Stimulated activated CD8-positive, alpha-beta memory T cell treated with anti-CD3 and anti-CD28 coated beads, Interleukin-4, amount 100 ng/mL, for 4 hours (primary cell): ENCODE results near the gene EXTL1.

Experiments used
- DNase-seq, 2 donors: peaks; one replicate each; pipeline ENCODE4 v3.0.0-alpha.2; 2020; ENCODE audit warnings: low read depth in 2 of 2, low spot score in 1 of 2

The EXTL1 gene

GRCh38 chr1:26043765-26044164, 22.2 kb downstream of the EXTL1 start:
- no peak for DNase-seq

DNA sequence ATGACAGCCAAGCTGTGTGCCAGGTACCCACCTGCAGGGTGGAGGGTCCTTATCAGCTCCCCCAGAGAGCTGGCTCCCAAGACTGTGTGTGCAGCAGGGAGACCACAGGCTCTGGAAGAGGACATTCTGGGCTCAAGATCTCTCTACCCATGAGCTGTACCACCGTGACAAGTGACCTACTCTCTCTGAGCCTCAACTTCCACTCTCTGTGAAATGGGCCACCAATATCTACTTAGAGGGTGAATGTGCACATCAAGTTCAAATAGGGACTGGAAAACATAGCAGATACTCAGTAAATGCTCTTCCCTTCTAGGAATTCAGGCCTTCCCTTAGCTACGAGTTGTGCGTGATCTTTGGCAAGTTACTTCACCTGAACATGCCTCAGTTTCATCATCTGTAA, 22.8 kb downstream of the EXTL1 start:
- no peak for DNase-seq

DNA sequence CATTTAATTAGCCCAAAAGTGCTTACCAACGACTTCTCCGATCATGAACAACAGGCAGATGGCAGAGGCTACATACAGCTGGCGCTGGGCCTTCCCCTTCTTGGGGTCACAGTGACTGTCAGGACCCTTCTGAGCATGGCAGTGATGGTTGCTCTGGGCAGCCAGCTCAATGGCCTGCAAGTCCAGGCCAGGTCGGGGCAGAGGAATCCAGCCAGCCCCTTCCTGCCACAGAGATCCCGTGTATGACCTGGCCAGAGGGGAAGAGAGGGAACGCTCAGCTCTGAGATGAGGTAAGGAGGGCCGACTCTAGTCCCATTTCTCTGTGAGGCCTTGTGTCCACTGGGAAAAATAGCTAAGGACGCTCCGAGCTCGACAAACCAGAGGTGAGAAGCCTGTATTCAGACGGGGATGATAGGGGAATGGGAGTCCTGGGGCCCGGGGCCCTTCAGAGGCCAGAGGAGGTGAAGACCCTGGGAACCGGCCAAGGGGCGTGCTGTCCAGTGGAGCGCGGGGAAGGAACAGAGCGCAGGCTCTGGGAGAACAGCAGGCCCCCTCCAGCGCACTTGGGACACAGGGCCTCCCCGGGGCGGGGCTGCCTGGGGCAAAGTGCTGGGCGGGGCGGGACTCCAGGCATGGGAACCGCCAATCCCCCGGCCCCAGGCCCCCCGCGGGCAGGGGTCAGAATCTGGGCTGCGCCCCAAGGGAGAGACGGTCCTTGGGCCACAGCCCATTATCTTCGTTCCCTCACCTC, 23.6 kb downstream of the EXTL1 start:
- no peak for DNase-seq

GRCh38 chr1:26045722-26046245, 24.2 kb downstream of the EXTL1 start, which contains the start of gene SLC30A2:
Gene SLC30A2 (minus strand): TSS chr1:26046118. CDS start chr1:26045896, 222 bp downstream.
- no peak for DNase-seq

DNA sequence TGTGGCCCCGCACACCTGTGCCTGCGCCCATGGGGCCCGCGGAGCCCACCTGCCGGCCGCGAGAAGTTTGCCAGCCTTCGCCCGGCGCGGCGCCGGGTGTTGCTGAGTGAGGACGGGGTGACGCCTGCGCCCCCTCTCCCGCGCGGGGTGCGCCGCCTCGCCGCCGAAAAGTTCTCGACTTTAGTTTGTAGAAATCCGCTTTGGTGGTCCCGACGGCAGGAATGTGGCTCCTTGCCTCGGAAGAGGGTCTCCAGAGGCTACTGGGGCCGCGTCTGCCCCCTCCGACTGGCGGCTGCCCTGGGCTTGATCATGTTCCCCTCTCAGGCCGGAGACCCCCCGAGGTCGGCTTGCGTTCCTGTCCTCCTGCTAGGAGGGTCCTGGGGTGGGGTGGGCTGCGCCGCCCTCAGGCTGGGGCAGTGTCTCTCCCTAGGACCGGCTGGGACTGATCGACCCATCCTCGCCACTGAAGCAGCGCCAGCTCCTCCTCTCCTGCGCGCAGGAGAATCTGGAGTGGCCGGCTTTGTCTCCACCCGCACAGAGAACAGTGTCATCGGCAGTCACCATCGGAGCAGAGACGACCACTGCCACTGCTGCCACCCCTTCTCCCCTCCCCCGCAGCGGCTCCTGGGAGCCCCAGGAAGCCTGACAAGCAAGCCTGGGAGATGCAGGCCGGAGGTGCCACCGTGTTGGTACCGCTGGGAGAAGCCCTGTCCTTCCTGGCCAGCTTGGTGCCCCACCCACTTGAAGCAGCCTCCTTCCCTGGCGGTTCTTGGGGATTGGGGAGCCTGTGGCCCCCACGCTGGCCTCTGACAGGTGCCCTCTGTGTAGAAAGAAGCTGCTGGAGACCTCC, 24.9 kb downstream of the EXTL1 start:
- DNase-seq, result no peak

DNA sequence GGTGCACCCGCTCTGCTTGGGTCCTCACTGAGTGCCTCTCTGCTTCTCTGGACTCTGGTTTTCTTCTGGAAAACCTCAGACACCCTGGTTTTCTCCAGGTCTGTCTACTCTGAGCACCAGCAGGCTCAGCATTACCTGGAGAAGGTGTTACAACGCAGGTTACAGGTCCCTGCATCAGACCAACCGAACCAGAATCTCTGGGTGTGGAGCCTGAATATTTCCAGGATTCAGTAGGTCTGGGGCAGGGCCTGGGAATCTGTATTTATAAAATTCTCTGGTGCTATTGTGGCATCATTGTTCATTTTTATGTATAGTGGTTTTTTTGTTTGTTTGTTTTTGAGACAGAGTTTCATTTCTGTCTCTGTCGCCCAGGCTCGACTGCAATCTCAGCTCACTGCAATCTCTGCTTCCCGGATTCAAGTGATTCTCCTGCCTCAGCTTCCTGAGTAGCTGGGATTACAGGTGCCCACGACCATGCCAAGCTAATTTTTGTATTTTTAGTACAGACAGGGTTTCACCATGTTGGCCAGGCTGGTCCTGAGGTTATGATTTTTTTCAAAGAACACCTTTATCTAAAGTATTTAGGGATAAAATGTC, 25.8 kb downstream of the EXTL1 start:
- DNase-seq, result no peak

GRCh38 chr1:26049531-26050247, 28.1 kb downstream of the EXTL1 start:
- no peak for DNase-seq

DNA sequence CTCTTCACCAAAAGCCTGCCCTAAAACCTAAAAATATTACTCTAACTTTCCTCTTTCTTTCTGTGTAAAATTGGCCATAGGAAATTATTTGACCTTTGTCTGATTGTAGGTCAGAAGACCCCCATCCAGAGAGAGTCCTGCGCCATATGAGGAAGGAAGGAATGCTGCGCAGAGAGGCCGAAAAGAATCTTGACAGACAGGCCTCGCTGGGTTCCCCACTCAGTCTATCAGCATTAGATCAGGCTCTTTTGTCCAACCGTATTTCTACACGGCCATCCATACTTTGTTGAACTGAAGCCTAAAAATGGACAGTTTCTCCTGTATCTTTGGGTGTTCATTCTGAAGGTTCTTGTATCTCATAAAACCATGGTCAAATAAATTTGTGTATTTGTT, 28.7 kb downstream of the EXTL1 start:
- no peak for DNase-seq

DNA sequence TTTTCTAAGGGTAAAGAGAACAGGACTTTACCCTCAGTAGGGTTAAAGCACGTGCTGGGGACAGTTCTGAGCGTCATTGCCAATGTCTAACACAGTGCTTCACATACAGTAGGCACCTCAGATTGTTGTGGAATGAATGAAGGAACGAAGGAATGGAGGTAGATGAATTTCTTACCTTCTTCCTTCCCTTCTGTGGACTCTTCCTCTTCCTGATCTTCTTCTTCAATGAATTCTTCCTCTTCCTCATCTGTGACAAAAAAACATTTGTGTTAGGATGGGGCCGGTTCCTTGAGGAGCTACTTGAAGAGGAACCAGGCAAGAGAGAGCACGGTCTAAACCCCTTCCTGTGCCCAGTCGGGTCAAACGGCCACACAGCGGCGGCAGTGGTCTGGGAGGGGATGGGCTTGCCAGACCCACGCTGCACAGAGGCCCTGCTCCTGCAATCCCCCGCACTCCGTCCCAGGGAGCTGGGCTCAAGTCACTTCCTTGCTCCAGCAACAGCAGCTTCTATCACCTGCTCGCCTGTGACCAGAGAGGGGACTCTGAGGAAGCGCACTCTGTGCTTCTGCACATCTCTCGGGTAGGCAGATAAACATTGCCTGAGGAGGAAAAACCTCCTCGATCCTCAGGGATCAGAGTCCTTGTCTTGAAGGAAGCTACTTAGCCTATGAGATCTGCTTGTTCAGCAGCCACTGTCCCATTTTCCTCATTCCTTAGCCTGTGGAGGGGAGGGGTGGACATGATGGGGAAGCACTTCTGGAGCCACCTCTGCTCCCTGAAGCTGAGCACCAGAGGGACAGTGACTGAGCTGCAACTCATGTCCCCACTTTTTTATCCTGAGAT, 32.4 kb downstream of the EXTL1 start:
- no peak for DNase-seq

- no peak for DNase-seq
Measured at GRCh38 chr1:26055041-26055440, 33.5 kb downstream of the EXTL1 start.

- DNase-seq, result no peak
Measured at GRCh38 chr1:26057189-26057588, 35.6 kb downstream of the EXTL1 start.

GRCh38 chr1:26058052-26058595, 36.5 kb downstream of the EXTL1 start:
- DNase-seq, result no peak

DNA sequence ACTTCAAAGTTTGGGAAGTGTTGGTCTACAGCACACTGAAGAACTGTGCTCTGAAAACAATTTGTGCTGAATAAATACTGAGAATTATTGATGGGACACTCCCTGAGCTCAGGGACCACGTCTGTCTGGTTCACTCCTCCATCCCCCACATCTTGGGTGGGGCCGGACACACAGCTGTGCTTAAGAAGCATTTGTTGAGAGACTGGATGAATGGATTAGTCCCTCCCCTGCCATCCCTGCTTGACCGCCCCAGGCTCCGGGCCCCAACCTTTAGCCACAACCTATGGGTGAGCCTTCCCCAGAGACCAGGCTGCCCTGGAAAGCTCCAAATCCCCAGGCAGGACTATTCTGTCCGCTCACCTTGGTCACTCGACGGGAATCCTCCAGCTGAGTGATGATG, 38.3 kb downstream of the EXTL1 start:
- DNase-seq, result no peak

DNA sequence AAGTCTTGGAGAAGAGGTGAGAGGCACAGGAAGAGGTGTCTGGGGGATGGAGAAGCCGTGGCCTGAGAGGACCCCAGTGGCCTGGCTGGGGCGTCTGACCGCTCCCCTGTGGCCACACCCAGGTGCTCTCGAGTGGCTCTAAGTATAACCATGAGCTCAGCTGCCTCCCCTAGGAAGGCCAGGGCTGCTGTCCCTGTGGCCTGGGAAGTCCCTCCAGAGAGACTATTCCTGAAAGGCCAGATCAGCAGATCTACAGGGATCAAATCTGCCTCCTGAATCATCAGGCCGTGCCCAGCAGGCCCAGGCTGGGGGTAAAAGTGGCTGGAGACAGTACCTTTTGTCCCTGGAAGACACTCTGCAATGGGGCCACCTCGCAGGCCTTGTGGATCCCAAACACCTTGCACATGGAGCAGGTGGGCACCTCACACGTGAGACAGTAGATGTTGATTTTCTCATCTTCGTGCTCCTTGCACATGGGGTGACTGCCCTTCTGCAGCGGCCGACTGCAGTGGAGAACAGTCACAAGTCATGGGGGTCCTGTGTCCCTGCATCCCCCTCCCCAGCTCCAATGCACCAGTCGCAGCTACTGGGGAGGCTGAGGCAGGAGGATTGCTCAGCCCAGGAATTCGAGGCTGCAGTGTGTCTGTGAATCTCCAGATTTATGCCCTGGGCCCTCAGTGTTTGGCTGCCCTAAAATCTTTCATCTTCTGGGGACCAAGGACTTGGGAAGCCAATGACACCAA, 39.4 kb downstream of the EXTL1 start:
- no peak for DNase-seq

DNA sequence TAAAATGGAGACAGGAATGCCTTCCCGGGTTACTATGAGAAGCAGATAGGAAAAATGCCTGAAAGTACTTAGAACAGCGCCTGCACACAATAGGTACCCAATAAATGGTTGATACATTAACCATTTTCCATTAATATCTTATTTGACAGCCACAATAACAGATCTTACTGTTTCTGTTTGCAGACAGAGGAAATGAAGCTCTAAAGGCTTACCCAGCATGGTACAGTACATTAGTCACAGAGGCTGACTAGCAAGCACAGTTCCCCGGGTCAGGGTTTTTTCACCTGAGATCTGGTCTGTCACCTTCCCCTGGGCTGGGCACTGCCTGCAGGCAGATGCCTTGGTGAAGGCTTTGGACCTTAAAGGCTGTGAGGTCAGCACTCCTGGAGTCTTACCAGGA, 43.0 kb downstream of the EXTL1 start:
- no peak for DNase-seq

GRCh38 chr1:26066160-26066559, 44.6 kb downstream of the EXTL1 start:
- no peak for DNase-seq

DNA sequence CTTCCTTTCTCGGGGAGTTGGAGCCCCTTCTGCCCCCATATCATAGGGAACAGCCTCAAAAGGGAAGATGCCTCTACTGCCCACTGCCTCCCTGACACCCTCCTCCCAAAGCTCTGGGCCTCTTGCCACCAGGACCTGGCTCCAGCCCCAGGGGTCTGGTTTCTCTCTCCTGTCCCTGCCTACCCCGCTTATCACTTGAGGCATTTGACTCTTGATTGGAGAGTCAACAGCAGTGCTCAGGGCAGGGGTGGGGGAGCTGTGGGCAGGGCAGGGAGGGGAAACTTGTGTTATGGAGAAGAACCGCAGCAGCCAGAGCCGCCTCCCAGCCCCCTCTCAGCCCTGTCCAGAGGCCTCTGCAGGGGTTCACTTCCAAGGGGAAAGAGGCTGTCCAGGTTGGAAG, 45.3 kb downstream of the EXTL1 start:
- DNase-seq, result no peak

GRCh38 chr1:26067432-26067911, 45.9 kb downstream of the EXTL1 start, which contains the start of gene TRIM63:
Gene TRIM63 (minus strand): TSS chr1:26067630. CDS start chr1:26067494, 136 bp downstream.
- no peak for DNase-seq

DNA sequence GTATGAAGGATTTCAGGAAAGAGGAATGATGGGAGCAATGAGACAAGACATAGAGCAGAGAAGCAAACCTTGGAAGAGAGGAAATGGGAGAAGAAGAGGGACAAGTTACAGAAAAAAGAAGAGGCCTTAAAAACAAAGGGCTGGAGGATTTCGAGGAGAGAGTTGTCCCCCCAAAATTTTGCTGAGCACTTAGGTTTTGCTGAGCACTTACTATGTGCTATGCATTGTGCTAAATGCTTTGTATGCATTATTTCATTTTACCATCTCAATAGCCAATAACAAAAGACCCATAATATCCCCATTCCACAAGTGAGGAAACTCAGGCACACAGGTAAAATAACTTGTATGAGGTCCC, 48.3 kb downstream of the EXTL1 start:
- DNase-seq, result no peak
